PC-9 (cell line): ENCODE results near the gene DPEP2NB. TPM values are rescaled to one million over a fixed set of nuclear protein-coding genes. Genes with fewer than 3 reads are reported as not detected.

Source experiments
- BruUV-seq: library from RNA; stranded (reverse); fragments of 400-500 nt; replicated peaks from 2 replicates; lab custom pipeline; 2021; lab: Mats Ljungman, UMichigan
- CTCF ChIA-PET: fragments of 300-600 bp; sonication (Branson Sonifier 250); formaldehyde crosslinking; loops from one replicate; lab custom pipeline; 2022; ENCODE audit warnings: antibody characterized with exemption; lab: Charles Lee
- POLR2A ChIA-PET: fragments of 300-600 bp; sonication (Branson Sonifier 250); formaldehyde crosslinking; loops from one replicate; lab custom pipeline; 2022; ENCODE audit warnings: antibody characterized with exemption; ENCODE audit not compliant: unreplicated experiment; lab: Charles Lee
- DNase-seq, 2 experiments: peaks; one replicate each; pipeline versions ENCODE4 v3.0.0 to v3.0.0-alpha.2; 2015 to 2022; ENCODE audit warnings: mixed read lengths in 1 of 2
- H2AFZ ChIP-seq: fragments of 200-600 bp; sonication (generic); 2 replicates; pipeline ENCODE4 v1.8.1; 2017; ENCODE audit warnings: antibody characterized with exemption
- H3F3A ChIP-seq: fragments of 200-600 bp; sonication (generic); 2 replicates; pipeline ENCODE4 v1.8.1; 2017; ENCODE audit warnings: antibody characterized with exemption, mild to moderate bottlenecking, low read depth; ENCODE audit not compliant: insufficient read depth
- H3K27ac ChIP-seq: fragments of 200-600 bp; sonication (generic); 2 replicates; pipeline ENCODE4 v1.6.1; 2016; ENCODE audit warnings: mixed run types
- H3K27me3 ChIP-seq: fragments of 200-600 bp; sonication (generic); 2 replicates; pipeline ENCODE4 v1.6.1; 2016; ENCODE audit warnings: low read depth, mixed run types; ENCODE audit not compliant: insufficient read depth
- H3K36me3 ChIP-seq: fragments of 200-600 bp; sonication (generic); 2 replicates; pipeline ENCODE4 v1.6.1; 2016; ENCODE audit warnings: low read depth, mixed run types
- H3K4me1 ChIP-seq: fragments of 200-600 bp; sonication (generic); replicated peaks from 2 replicates; pipeline ENCODE4 v1.6.1; 2016; ENCODE audit warnings: mixed run types; ENCODE audit not compliant: insufficient read depth
- H3K4me2 ChIP-seq: fragments of 200-600 bp; sonication (generic); 2 replicates; pipeline ENCODE4 v1.6.1; 2017; ENCODE audit warnings: mixed run types
- H3K4me3 ChIP-seq: fragments of 200-600 bp; sonication (generic); 2 replicates; pipeline ENCODE4 v1.6.1; 2016; ENCODE audit warnings: mixed run types
- H3K79me2 ChIP-seq: fragments of 200-600 bp; sonication (generic); 2 replicates; pipeline ENCODE4 v1.6.1; 2017; ENCODE audit warnings: low read depth, mixed run types
- H3K9me2 ChIP-seq: fragments of 200-600 bp; sonication (generic); 2 replicates; pipeline ENCODE4 v1.8.1; 2017; ENCODE audit warnings: mild to moderate bottlenecking; ENCODE audit not compliant: insufficient read depth
- H3K9me3 ChIP-seq: fragments of 200-600 bp; sonication (generic); 2 replicates; pipeline ENCODE4 v1.8.1; 2016; ENCODE audit warnings: low read depth; ENCODE audit not compliant: insufficient read depth
- H4K20me1 ChIP-seq: fragments of 200-600 bp; sonication (generic); 2 replicates; pipeline ENCODE4 v1.8.1; 2017; ENCODE audit not compliant: insufficient read depth
- EZH2 ChIP-seq: fragments of 200-600 bp; sonication (generic); IDR thresholded peaks from 2 replicates; pipeline ENCODE4 v1.8.0; 2017; ENCODE audit warnings: antibody characterized with exemption, low read depth
- intact Hi-C: fragments of 100-400 bp; cut with micrococcal nuclease; formaldehyde crosslinking; loops from one replicate; pipeline ENCODE4 v1.10.0; 2022; ENCODE audit not compliant: unreplicated experiment
- total RNA-seq: library from RNA; stranded (reverse); gene quantifications from 2 replicates; pipeline ENCODE4 v1.2.3, GENCODE V29; 2021
- TF ChIP-seq, protein P1 (sequence below): fragments of 200-600 bp; sonication (generic); conservative IDR thresholded peaks from 2 replicates; pipeline ENCODE4 v1.6.1; 2017; ENCODE audit warnings: mixed run types, antibody characterized with exemption, mild to moderate bottlenecking, moderate library complexity

DPEP2NB gene
- total RNA-seq, 1 experiment from 2014 or later: not detected

DNA sequence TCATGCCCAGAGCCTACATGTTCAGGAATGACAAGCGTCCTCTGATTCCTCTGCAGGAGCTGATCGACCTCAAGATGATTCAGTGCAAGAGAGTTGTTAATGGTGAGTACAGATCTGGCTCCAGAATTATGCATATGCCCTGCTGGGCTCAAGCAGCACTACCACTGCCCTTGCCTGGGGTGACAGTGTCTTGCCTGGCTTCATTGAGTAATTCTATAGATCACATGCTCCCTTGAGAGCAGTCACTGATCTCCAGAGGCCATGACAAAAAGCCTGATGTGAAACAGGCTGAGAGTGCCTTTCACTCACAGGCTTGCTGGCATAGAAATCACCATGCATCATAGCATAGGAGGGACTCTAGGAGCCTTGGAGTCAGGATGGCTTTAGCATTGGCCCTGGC lies 33.7 kb upstream of the DPEP2NB start:
- no peak for DNase-seq
- H3K27me3 ChIP-seq: no peaks in the 10 kb centered on the region
- no peaks in the 10 kb centered on the region for H3K9me2 ChIP-seq
- peaks cover 7% of the 10 kb centered on the region for H3K36me3 ChIP-seq
- H3K4me1 ChIP-seq: no peaks in the 10 kb centered on the region
- H3K4me3 ChIP-seq: no peak overlapping the region
- no peaks in the 10 kb centered on the region for H3K79me2 ChIP-seq
- intact Hi-C loops: loop anchor here (10.0 kb wide), 1 partner anchor 105 kb away; the partner anchor contains the start of gene LCAT
- no peaks in the 10 kb centered on the region for H3K9me3 ChIP-seq
- no peaks in the 10 kb centered on the region for H3F3A ChIP-seq
- no peak overlapping the region for H2AFZ ChIP-seq
- no peaks in the 10 kb centered on the region for H4K20me1 ChIP-seq
- no peak for TF ChIP-seq EZH2
- TF ChIP-seq, protein P1, sequence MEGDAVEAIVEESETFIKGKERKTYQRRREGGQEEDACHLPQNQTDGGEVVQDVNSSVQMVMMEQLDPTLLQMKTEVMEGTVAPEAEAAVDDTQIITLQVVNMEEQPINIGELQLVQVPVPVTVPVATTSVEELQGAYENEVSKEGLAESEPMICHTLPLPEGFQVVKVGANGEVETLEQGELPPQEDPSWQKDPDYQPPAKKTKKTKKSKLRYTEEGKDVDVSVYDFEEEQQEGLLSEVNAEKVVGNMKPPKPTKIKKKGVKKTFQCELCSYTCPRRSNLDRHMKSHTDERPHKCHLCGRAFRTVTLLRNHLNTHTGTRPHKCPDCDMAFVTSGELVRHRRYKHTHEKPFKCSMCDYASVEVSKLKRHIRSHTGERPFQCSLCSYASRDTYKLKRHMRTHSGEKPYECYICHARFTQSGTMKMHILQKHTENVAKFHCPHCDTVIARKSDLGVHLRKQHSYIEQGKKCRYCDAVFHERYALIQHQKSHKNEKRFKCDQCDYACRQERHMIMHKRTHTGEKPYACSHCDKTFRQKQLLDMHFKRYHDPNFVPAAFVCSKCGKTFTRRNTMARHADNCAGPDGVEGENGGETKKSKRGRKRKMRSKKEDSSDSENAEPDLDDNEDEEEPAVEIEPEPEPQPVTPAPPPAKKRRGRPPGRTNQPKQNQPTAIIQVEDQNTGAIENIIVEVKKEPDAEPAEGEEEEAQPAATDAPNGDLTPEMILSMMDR: no peak
- POLR2A ChIA-PET: no interaction called here
- CTCF ChIA-PET: no interaction called here
- BruUV-seq: no TSS peak
- no peak overlapping the region for H3K27ac ChIP-seq
- no peak overlapping the region for H3K4me2 ChIP-seq

DNA sequence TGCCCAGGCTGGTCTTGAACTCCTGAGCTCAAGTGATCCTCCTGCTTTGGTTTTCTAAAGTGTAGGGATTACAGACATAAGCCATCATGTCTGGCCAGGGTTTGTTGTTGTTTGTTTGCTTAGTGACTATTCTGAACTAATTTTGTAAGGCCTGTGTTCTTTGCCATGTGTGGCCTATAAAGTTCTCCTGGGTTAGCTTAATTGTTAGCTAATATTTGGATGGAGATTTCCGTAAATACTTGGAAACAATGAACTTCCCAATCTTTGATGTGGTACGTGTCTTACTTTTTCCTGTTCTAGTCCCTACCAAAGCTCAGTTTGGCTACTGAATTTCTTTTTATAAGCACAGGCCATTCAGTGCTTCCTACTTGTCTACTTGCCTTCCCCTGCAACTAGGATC lies 32.3 kb upstream of the DPEP2NB start:
- Histone ChIP-seq H3K36me3 (peaks cover 7% of the 10 kb centered on the region), H2AFZ (no peak overlapping the region), H3K27me3 (no peaks in the 10 kb centered on the region), H3K4me1 (no peaks in the 10 kb centered on the region), H3K9me2 (no peaks in the 10 kb centered on the region), H3K79me2 (no peaks in the 10 kb centered on the region), H4K20me1 (no peaks in the 10 kb centered on the region), H3K27ac (no peak overlapping the region), H3K4me3 (no peak overlapping the region), H3K9me3 (no peaks in the 10 kb centered on the region), H3F3A (no peaks in the 10 kb centered on the region), H3K4me2 (no peak overlapping the region)
- CTCF ChIA-PET: no interaction called here
- no peak for DNase-seq
- POLR2A ChIA-PET: no interaction called here
- intact Hi-C loops: loop anchor here (10.0 kb wide), 1 partner anchor 103 kb away; the partner anchor contains the start of gene LCAT
- TF ChIP-seq, protein P1: no peak
- no peak for TF ChIP-seq EZH2
- no TSS peak for BruUV-seq

DNA sequence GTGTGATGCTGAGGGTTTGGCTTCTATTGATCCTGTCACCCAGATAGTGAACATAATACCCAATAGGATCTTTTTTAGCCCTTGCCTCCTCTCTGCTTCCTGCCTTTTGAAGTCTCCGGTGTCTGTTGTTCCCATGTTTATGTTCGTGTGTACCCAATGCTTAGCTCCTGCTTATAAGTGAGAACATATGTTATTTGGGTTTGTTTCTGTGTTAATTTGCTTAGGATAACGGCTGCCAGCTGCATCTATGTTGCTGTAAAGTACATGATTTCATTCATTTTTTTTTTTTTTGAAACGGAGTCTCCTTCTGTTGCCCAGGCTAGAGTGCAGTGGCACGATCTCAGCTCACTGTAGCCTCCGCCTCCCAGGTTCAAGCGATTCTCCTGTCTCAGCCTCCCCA lies 30.4 kb upstream of the DPEP2NB start:
- peaks cover 7% of the 10 kb centered on the region for H3K36me3 ChIP-seq
- H3K4me1 ChIP-seq: no peaks in the 10 kb centered on the region
- no peaks in the 10 kb centered on the region for H4K20me1 ChIP-seq
- no peak overlapping the region for H3K4me3 ChIP-seq
- ChIA-PET POLR2A (no interaction called here), CTCF (no interaction called here)
- no peak for DNase-seq
- no peak for TF ChIP-seq EZH2
- TF ChIP-seq, protein P1: no peak
- H3K4me2 ChIP-seq: no peak overlapping the region
- H3K9me2 ChIP-seq: no peaks in the 10 kb centered on the region
- H3K27ac ChIP-seq: no peak overlapping the region
- BruUV-seq: no TSS peak
- H3K9me3 ChIP-seq: no peaks in the 10 kb centered on the region
- H3K27me3 ChIP-seq: no peaks in the 10 kb centered on the region
- H3K79me2 ChIP-seq: no peaks in the 10 kb centered on the region
- H3F3A ChIP-seq: no peaks in the 10 kb centered on the region
- H2AFZ ChIP-seq: no peak overlapping the region
- intact Hi-C loops: loop anchor here (10.0 kb wide), 1 partner anchor 101 kb away; the partner anchor contains the start of gene LCAT
